NOMO-1 (cell line): ENCODE results near the gene SRRD.

ENCODE experiments used
- DNase-seq, 2 experiments: peaks; one replicate each; lab custom pipeline; 2025; ENCODE audit not compliant: unreplicated experiment in 2 of 2; lab: John Stamatoyannopoulos, UW

SRRD gene

GRCh38 chr22:26542831-26543230 lies 59.2 kb downstream of the SRRD start:
- peak; percentile 10 to 62 for DNase-seq
